Endothelial cell of umbilical vein (primary cell): ENCODE measurements around the gene RALGPS2. TPM values are rescaled to one million over a fixed set of nuclear protein-coding genes. Genes with fewer than 3 reads are reported as not detected.

Source experiments
- BruUV-seq: library from RNA; stranded (reverse); fragments of 400-500 nt; replicated peaks from 2 replicates; lab custom pipeline; 2021; lab: Mats Ljungman, UMichigan
- CTCF ChIA-PET: fragments of 300-600, 350-600 bp; sonication (Branson Sonifier 250); formaldehyde crosslinking; loops from one replicate; lab custom pipeline; 2021; ENCODE audit warnings: antibody characterized with exemption, inconsistent platforms; lab: Charles Lee
- POLR2A ChIA-PET: fragments of 300-600, 350-600 bp; sonication (Branson Sonifier 250); formaldehyde crosslinking; loops from one replicate; lab custom pipeline; 2021; ENCODE audit warnings: antibody characterized with exemption, inconsistent platforms; lab: Charles Lee
- DNase-seq: peaks from one replicate; pipeline ENCODE4 v3.0.0-alpha.2; 2011; ENCODE audit warnings: low read depth, low spot score
- FAIRE-seq: peaks from 2 replicates; lab custom pipeline; 2011; peaks lifted over from hg19 to GRCh38; lab: Jason Lieb, UNC
- H2AFZ ChIP-seq: 2 replicates; pipeline ENCODE4 v1.6.0; 2012; ENCODE audit warnings: low read depth, low read length, control low read depth, inconsistent platforms
- H3K27ac ChIP-seq: 2 replicates; pipeline ENCODE4 v1.5.1; 2011; ENCODE audit warnings: low read depth, mild to moderate bottlenecking, control low read depth, low read length, moderate library complexity; ENCODE audit not compliant: insufficient read depth
- H3K27me3 ChIP-seq, 2 experiments: 2 replicates each; pipeline versions ENCODE4 v1.6.0 to v1.6.1; 2011; ENCODE audit warnings: low read length in 2 of 2, mixed read lengths in 1 of 2; ENCODE audit not compliant: control insufficient read depth in 2 of 2, insufficient read depth in 2 of 2
- H3K36me3 ChIP-seq, 2 experiments: 2 replicates in 1 of 2; 3 replicates in 1 of 2; pipeline ENCODE4 v1.5.1; 2011; ENCODE audit warnings: low read length in 2 of 2, mild to moderate bottlenecking in 1 of 2, moderate library complexity in 1 of 2; ENCODE audit not compliant: control insufficient read depth in 2 of 2, insufficient read depth in 2 of 2; ENCODE audit errors: extremely low read depth in 1 of 2
- H3K4me1 ChIP-seq: 3 replicates; pipeline ENCODE4 v1.5.1; 2011; ENCODE audit warnings: mild to moderate bottlenecking, low read length; ENCODE audit not compliant: control insufficient read depth, insufficient read depth; ENCODE audit errors: extremely low read depth
- H3K4me2 ChIP-seq: 2 replicates; pipeline ENCODE4 v1.6.1; 2011; ENCODE audit warnings: low read length, control low read depth, mixed read lengths; ENCODE audit not compliant: insufficient read depth
- H3K4me3 ChIP-seq, 3 experiments: fragments of 200-600 bp in 1 of 3; sonication (generic), shearing (Covaris generic) in 1 of 3; replicated peaks in 1 of 3; 2 replicates each; pipeline ENCODE4 v1.5.1; 2011 to 2016; ENCODE audit warnings: control low read depth in 3 of 3, low read length in 3 of 3, mild to moderate bottlenecking in 2 of 3, inconsistent platforms in 1 of 3, low read depth in 1 of 3, moderate library complexity in 1 of 3; ENCODE audit not compliant: insufficient read depth in 1 of 3
- H3K79me2 ChIP-seq: 2 replicates; pipeline ENCODE4 v1.6.0; 2012; ENCODE audit warnings: low read length, inconsistent platforms; ENCODE audit not compliant: control insufficient read depth, insufficient read depth
- H3K9ac ChIP-seq: replicated peaks from 2 replicates; pipeline ENCODE3; 2011; ENCODE audit warnings: low read length, control low read depth; ENCODE audit not compliant: insufficient read depth; ENCODE audit errors: extremely low read depth
- H3K9me1 ChIP-seq: replicated peaks from 3 replicates; pipeline ENCODE4 v1.6.0; 2011; ENCODE audit warnings: mild to moderate bottlenecking, low read length; ENCODE audit not compliant: control insufficient read depth, insufficient read depth; ENCODE audit errors: extremely low read depth
- H3K9me3 ChIP-seq: replicated peaks from 2 replicates; pipeline ENCODE4 v1.5.1; 2012; ENCODE audit warnings: low read length, inconsistent platforms; ENCODE audit not compliant: control insufficient read depth, insufficient read depth
- H4K20me1 ChIP-seq: replicated peaks from 2 replicates; pipeline ENCODE3; 2011; ENCODE audit warnings: mild to moderate bottlenecking, low read length; ENCODE audit not compliant: control insufficient read depth, insufficient read depth; ENCODE audit errors: extremely low read depth
- CTCF ChIP-seq, 2 donors: IDR thresholded peaks; 1 replicate in 1 of 2; 2 replicates in 1 of 2; pipeline ENCODE4 v1.5.1; 2011; ENCODE audit warnings: low read length in 2 of 2, mild to moderate bottlenecking in 2 of 2, moderate library complexity in 2 of 2, control low read depth in 1 of 2, inconsistent platforms in 1 of 2, low read depth in 1 of 2; ENCODE audit not compliant: insufficient read depth in 1 of 2; ENCODE audit errors: extremely low read depth in 1 of 2
- EZH2 ChIP-seq: IDR thresholded peaks from 2 replicates; pipeline ENCODE4 v1.6.1; 2012; ENCODE audit warnings: borderline replicate concordance, low read depth, mild to moderate bottlenecking, moderate library complexity, low read length, inconsistent platforms; ENCODE audit not compliant: severe bottlenecking
- FOS ChIP-seq: IDR thresholded peaks from 2 replicates; pipeline ENCODE4 v1.6.1; 2011; ENCODE audit warnings: mild to moderate bottlenecking, low read length, moderate library complexity, borderline replicate concordance; ENCODE audit not compliant: insufficient read depth
- GATA2 ChIP-seq: IDR thresholded peaks from 2 replicates; pipeline ENCODE4 v1.7.0; 2011; ENCODE audit warnings: low read depth, mild to moderate bottlenecking, moderate library complexity, mixed read lengths, low read length; ENCODE audit not compliant: insufficient read length, insufficient read depth
- JUN ChIP-seq: IDR thresholded peaks from 2 replicates; pipeline ENCODE4 v1.6.1; 2011; ENCODE audit warnings: borderline replicate concordance, low read depth; ENCODE audit not compliant: insufficient read length, insufficient read depth
- MAX ChIP-seq: IDR thresholded peaks from 2 replicates; pipeline ENCODE4 v1.6.1; 2011; ENCODE audit not compliant: insufficient read depth, insufficient read length
- MYC ChIP-seq: IDR thresholded peaks from one replicate; pipeline ENCODE4 v1.6.1; 2011; ENCODE audit warnings: mild to moderate bottlenecking, low read depth, low read length
- POLR2A ChIP-seq: IDR thresholded peaks from 2 replicates; pipeline ENCODE4 v1.6.1; 2012; ENCODE audit warnings: low read depth, mild to moderate bottlenecking, control low read depth, low read length
- POLR2AphosphoS5 ChIP-seq: IDR thresholded peaks from 2 replicates; pipeline ENCODE4 v1.6.1; 2012; ENCODE audit warnings: low read depth, mild to moderate bottlenecking, control low read depth, low read length, moderate library complexity; ENCODE audit not compliant: insufficient read depth
- dilution Hi-C: fragments of 300-500 bp; cut with MboI; formaldehyde crosslinking; loops from one replicate; pipeline ENCODE4 v1.15.0; 2019; ENCODE audit warnings: low sequenced_read_pairs; ENCODE audit not compliant: extremely low pct_ligation_motif_present
- intact Hi-C: fragments of 100-400 bp; cut with micrococcal nuclease; formaldehyde crosslinking; loops from one replicate; pipeline ENCODE4 v1.10.0; 2022
- polyA plus RNA-seq, 4 experiments: library from polyadenylated mRNA; depleted of rRNA in 3 of 4; stranded (reverse) in 3 of 4; unstranded in 1 of 4; fragments of >200 nt; gene quantifications; 2 replicates each; pipeline versions ENCODE4 v1.2.1 to v1.2.3, GENCODE V29; 2011 to 2012; ENCODE audit warnings: missing spikeins in 1 of 4
- total RNA-seq: library from RNA; stranded (reverse); gene quantifications from 2 replicates; pipeline ENCODE4 v1.2.3, GENCODE V29; 2021

The RALGPS2 gene
- total and polyA plus RNA-seq, 2 donors (not counting 3 experiments of a cell fraction or from before 2014, with no cell fraction given): 4.6 to 27.7 TPM

DNA sequence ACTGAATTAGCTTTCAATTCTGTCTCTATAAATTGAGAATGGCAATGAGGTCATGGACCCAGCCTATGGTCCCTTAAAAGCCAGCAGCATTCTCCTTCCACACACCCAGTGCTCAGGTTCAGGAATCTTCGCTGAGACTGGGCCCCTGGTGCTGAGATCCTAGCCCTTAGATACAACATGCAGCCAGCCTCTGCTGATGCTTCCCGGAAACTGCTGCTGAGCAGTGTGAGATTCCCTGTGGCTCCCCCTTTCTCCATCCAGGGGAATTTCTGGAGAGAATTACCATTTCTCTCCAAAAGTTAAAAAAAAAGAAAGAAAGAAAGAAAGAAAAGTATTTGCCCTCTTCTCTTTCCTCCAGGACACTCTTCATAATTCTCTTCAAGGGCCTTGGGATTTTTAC is 31.7 kb upstream of the RALGPS2 start:
- no peaks in the 10 kb centered on the region for H4K20me1 ChIP-seq
- H3K9ac ChIP-seq: no peak overlapping the region
- no peak overlapping the region for H3K27ac ChIP-seq
- H3K36me3 ChIP-seq: no peaks in the 10 kb centered on the region
- TF ChIP-seq JUN: no peak
- TF ChIP-seq CTCF (IDR thresholded peaks at IDR 0.05; ENCODE audit: extremely low read depth in 1 of 2, insufficient read depth in 1 of 2, low read depth in 1 of 2, low read length in 2 of 2): peak in 1 of 2 donors; percentile 18
- H3K4me3 ChIP-seq: no peak overlapping the region
- POLR2A ChIA-PET: no interaction called here
- no TSS peak for BruUV-seq
- no peaks in the 10 kb centered on the region for H3K4me1 ChIP-seq
- H2AFZ ChIP-seq: no peak overlapping the region
- DNase-seq (no peak), FAIRE-seq (no peak)
- H3K27me3 ChIP-seq: no peaks in the 10 kb centered on the region
- no peaks in the 10 kb centered on the region for H3K9me3 ChIP-seq
- H3K79me2 ChIP-seq: no peaks in the 10 kb centered on the region
- CTCF ChIA-PET: interaction anchor here (0.9 to 2.5 kb wide), 5 partner anchors 9 to 310 kb away, joined by 3 to 12 read pairs (median 3); no protein-coding TSS in a partner anchor
- dilution Hi-C loops: no loop called here
- intact Hi-C loops: no loop called here
- no peak overlapping the region for H3K4me2 ChIP-seq
- no peaks in the 10 kb centered on the region for H3K9me1 ChIP-seq

GRCh38 chr1:178694923-178695525 is 30.0 kb upstream of the RALGPS2 start:
- H3K9me3 ChIP-seq: no peaks in the 10 kb centered on the region
- intact Hi-C loops: no loop called here
- H3K36me3 ChIP-seq: no peaks in the 10 kb centered on the region
- no peaks in the 10 kb centered on the region for H3K4me1 ChIP-seq
- DNase-seq (no peak), FAIRE-seq (no peak)
- BruUV-seq: no TSS peak
- CTCF ChIA-PET: no interaction called here
- TF ChIP-seq EZH2 (no peak), GATA2 (no peak), JUN (no peak), MAX (no peak), POLR2AphosphoS5 (no peak), FOS (no peak), POLR2A (no peak), MYC (no peak), CTCF (IDR thresholded peaks at IDR 0.05; ENCODE audit: extremely low read depth in 1 of 2, insufficient read depth in 1 of 2, low read depth in 1 of 2, low read length in 2 of 2) (no peak)
- no peaks in the 10 kb centered on the region for H3K27me3 ChIP-seq
- dilution Hi-C loops: no loop called here
- H3K4me2 ChIP-seq: no peak overlapping the region
- no peaks in the 10 kb centered on the region for H3K79me2 ChIP-seq
- no peak overlapping the region for H3K9ac ChIP-seq
- POLR2A ChIA-PET: no interaction called here
- H4K20me1 ChIP-seq: no peaks in the 10 kb centered on the region
- no peak overlapping the region for H3K4me3 ChIP-seq
- H2AFZ ChIP-seq: no peak overlapping the region
- H3K9me1 ChIP-seq: no peaks in the 10 kb centered on the region
- no peak overlapping the region for H3K27ac ChIP-seq
